Lower leg skin (tissue), 3 donors: Measurements from ENCODE around the gene MSH4.

ENCODE experiments used
- POLR2A ChIP-seq, 2 donors: fragments of 450-650 bp; IDR thresholded peaks; one replicate each; pipeline ENCODE4 v1.6.1; 2016 to 2017; ENCODE audit warnings: antibody characterized with exemption in 2 of 2, mild to moderate bottlenecking in 1 of 2, moderate library complexity in 1 of 2
- TF ChIP-seq, protein P1 (sequence below), 3 donors: fragments of 450-650 bp; IDR thresholded peaks; one replicate each; pipeline ENCODE4 v1.5.1; 2016; ENCODE audit warnings: antibody characterized with exemption in 3 of 3, mild to moderate bottlenecking in 3 of 3, moderate library complexity in 2 of 3

DNA sequence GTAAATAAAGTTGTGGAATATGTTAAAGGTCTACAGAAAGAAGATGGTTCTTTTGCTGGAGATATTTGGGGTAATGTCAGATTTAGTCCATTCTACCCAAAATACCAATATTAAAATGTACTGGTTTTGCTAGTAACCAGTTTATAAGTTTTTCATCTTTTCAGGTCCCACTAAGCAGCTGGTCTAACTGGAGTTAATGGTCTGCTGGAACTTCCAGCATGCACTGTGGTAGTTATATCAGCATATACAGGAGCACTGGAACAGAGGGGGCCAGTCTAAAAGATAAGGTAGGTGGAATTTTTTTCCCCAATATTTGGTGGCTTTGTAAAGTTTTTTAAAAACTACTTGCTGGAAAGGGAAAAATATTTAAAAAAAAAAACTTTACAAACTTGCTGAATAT lies 6.7 kb upstream of the MSH4 start:
- no peak for TF ChIP-seq POLR2A (IDR thresholded peaks at IDR 0.05)
- TF ChIP-seq, protein P1, sequence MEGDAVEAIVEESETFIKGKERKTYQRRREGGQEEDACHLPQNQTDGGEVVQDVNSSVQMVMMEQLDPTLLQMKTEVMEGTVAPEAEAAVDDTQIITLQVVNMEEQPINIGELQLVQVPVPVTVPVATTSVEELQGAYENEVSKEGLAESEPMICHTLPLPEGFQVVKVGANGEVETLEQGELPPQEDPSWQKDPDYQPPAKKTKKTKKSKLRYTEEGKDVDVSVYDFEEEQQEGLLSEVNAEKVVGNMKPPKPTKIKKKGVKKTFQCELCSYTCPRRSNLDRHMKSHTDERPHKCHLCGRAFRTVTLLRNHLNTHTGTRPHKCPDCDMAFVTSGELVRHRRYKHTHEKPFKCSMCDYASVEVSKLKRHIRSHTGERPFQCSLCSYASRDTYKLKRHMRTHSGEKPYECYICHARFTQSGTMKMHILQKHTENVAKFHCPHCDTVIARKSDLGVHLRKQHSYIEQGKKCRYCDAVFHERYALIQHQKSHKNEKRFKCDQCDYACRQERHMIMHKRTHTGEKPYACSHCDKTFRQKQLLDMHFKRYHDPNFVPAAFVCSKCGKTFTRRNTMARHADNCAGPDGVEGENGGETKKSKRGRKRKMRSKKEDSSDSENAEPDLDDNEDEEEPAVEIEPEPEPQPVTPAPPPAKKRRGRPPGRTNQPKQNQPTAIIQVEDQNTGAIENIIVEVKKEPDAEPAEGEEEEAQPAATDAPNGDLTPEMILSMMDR (IDR thresholded peaks at IDR 0.05) = no peak
